ENCODE data around the gene RPS16. TPM values are rescaled to one million over a fixed set of nuclear protein-coding genes. Genes with fewer than 3 reads are reported as not detected.
A peak's percentile ranks its signal among the peaks of the same experiment; 100 is the strongest.

RPS16 gene
- total and polyA plus RNA-seq, 2 donors (not counting 1 experiment from before 2014, with no cell fraction given): 3,910 to 6,448 TPM

DNA sequence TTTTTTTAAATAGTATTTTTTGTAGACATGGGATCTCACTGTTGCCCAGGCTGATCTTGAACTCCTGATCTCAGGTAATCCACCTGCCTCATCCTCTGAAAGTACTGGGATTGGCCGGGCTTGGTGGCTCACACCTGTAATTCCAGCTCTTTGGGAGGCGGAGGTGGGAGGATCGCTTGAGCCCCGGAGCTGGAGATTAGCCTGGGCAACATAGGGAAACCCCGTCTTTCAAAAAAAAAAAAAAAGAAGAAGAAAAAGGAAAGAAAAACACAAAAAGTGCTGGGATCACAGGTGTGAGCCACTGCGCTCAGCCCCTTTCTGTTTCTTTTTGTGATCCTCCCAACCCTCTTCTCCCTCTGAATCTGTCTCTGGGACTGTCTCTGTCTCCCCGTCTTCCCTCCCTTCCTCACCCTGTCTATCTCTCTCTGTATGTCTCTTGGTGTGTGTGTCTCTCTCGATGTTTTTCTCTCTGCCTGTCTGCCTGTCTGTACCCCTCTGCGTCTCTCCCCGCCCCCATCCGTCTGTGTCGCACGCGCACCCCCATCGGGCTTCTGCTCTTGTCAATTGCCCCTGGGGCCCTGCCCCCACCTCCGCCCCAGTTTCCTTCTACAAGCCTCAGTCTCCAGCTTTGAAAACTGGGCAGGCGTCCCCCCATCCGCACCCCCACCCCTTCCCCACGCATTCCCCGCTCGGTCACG is 29.6 kb downstream of the RPS16 start:
- CTCF ChIA-PET: interaction anchor here (2.3 kb wide), 1 partner anchor 8 kb away, joined by 15 read pairs; no protein-coding TSS in a partner anchor
- Histone ChIP-seq H3K4me1 (ENCODE audit: control insufficient read depth in 2 of 2, insufficient read depth in 2 of 2, low read length in 2 of 2) (peaks cover 47 to 69% of the 10 kb centered on the region in 2 donors), H3K36me3 (replicated peaks in 1 of 2; ENCODE audit: control extremely low read depth in 1 of 2, control insufficient read depth in 1 of 2, extremely low read depth in 1 of 2, insufficient read depth in 2 of 2, low read length in 1 of 2) (peaks cover 0 to 23% of the 10 kb centered on the region in 2 experiments), H3K79me2 (ENCODE audit: control insufficient read depth, insufficient read depth, low read length) (peaks cover 60% of the 10 kb centered on the region), H3K9ac (ENCODE audit: low read length) (peak overlapping the region; percentile 99), H3K9me3 (ENCODE audit: control extremely low read depth in 1 of 3, control insufficient read depth in 2 of 3, insufficient read depth in 1 of 3, low read length in 2 of 3) (peaks cover 0 to 4% (median 0%) of the 10 kb centered on the region in 3 donors), H3K4me2 (replicated peaks; ENCODE audit: low read depth, low read length, poor library complexity, severe bottlenecking) (peak overlapping the region; percentile 100), H3K27ac (ENCODE audit: low read length in 2 of 2) (peak overlapping the region; percentile 100), H3K27me3 (replicated peaks in 1 of 4; ENCODE audit: control extremely low read depth in 1 of 4, control insufficient read depth in 3 of 4, insufficient read depth in 4 of 4, low read length in 3 of 4) (no peaks in the 10 kb centered on the region), H3K4me3 (ENCODE audit: control extremely low read depth in 1 of 5, extremely low read depth in 1 of 5, insufficient read depth in 1 of 5, low read depth in 2 of 5, low read length in 4 of 5) (peak overlapping the region; percentile 39 to 99 (median 95)), H2AFZ (ENCODE audit: insufficient read depth, low read depth, low read length, poor library complexity, severe bottlenecking) (peak overlapping the region; percentile 8), H4K20me1 (ENCODE audit: control insufficient read depth, insufficient read depth, low read length, poor library complexity, severe bottlenecking) (peaks cover 28% of the 10 kb centered on the region)
- WGBS (ENCODE audit: insufficient coverage): 32% methylated on average over 7 of the region's 22 CpGs
- Mint-ChIP-seq H3K4me3 (peak overlapping the region; percentile 94), H3K27me3 (no peaks in the 10 kb centered on the region), H3K9me3 (ENCODE audit: insufficient read depth) (no peaks in the 10 kb centered on the region), H3K4me1 (peaks cover 63% of the 10 kb centered on the region), H3K27ac (peak overlapping the region; percentile 96)
- ATAC-seq (ENCODE audit: low read depth) (peak; percentile 11), DNase-seq (peak; percentile 93)
- intact Hi-C loops (cut with micrococcal nuclease): loop anchor here (10.0 kb wide), 1 partner anchor 541 kb away; no protein-coding TSS in a partner anchor
- TF ChIP-seq, protein P1, sequence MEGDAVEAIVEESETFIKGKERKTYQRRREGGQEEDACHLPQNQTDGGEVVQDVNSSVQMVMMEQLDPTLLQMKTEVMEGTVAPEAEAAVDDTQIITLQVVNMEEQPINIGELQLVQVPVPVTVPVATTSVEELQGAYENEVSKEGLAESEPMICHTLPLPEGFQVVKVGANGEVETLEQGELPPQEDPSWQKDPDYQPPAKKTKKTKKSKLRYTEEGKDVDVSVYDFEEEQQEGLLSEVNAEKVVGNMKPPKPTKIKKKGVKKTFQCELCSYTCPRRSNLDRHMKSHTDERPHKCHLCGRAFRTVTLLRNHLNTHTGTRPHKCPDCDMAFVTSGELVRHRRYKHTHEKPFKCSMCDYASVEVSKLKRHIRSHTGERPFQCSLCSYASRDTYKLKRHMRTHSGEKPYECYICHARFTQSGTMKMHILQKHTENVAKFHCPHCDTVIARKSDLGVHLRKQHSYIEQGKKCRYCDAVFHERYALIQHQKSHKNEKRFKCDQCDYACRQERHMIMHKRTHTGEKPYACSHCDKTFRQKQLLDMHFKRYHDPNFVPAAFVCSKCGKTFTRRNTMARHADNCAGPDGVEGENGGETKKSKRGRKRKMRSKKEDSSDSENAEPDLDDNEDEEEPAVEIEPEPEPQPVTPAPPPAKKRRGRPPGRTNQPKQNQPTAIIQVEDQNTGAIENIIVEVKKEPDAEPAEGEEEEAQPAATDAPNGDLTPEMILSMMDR (IDR thresholded peaks at IDR 0.05): no peak
- no peak for TF ChIP-seq EZH2 (IDR thresholded peaks at IDR 0.05; ENCODE audit: borderline replicate concordance, insufficient read depth, low read depth, low read length, poor library complexity, severe bottlenecking)
- POLR2A ChIA-PET: interaction anchor here (0.7 to 8.8 kb wide), 6 partner anchors 8 to 39 kb away, joined by 3 to 69 read pairs (median 12); partner anchors contain the start of genes MED29, PAF1, RPS16 and SUPT5H
